Uterus (tissue), 4 donors: Measurements from ENCODE around the gene ZNF728. TPM values are rescaled to one million over a fixed set of nuclear protein-coding genes. Genes with fewer than 3 reads are reported as not detected.

Experiments used
- small RNA-seq: library from RNA; depleted of rRNA; stranded (forward); fragments of <200 nt; gene quantifications from one replicate; pipeline ENCODE3, GENCODE V24; 2016
- total RNA-seq, 4 donors: library from RNA; depleted of rRNA in 3 of 4; stranded (reverse); fragments of >200 nt in 3 of 4; gene quantifications; one replicate each; pipeline versions ENCODE4 v1.1.0 to v1.2.4, GENCODE V29; 2014 to 2023
- donor health status: DM: yes; HTN: yes; CAD: no.

Gene ZNF728
- total RNA-seq, 4 donors from 2014 or later: 0.76 to 6.4 (median 3.7) TPM

Small RNA genes within 50 kb of the gene (small RNA-seq; reads per million reads assigned to genes)
- gene AC022145.2: not detected

Other genes with a start within 250 kb of the ZNF728 start
- under 1 TPM in 3 of 4 donors, not detected in 1; 0.26 to 0.55 (median 0.43) TPM for gene ZNF99, start 219.0 kb downstream of the ZNF728 start, total RNA-seq
- not detected for gene ZNF723, start 170.9 kb downstream of the ZNF728 start, total RNA-seq
- gene ZNF730, start 113.8 kb upstream of the ZNF728 start, total RNA-seq: 10 to 100 TPM in 1 of 4 donors, 1 to 10 TPM in 1, not detected in 2; 3.9 to 15.6 TPM
- gene ZNF724, start 247.2 kb upstream of the ZNF728 start, total RNA-seq: 10 to 100 TPM in 1 of 4 donors, 1 to 10 TPM in 1, under 1 TPM in 1, not detected in 1; 0.26 to 17.5 (median 1.5) TPM